H1 (cell line): Measurements from ENCODE around the gene PHLPP1. TPM values are rescaled to one million over a fixed set of nuclear protein-coding genes. Genes with fewer than 3 reads are reported as not detected.

Experiments
- RBBP5 ChIP-seq: IDR thresholded peaks from 2 replicates; pipeline ENCODE4 v1.7.1; 2012; ENCODE audit warnings: low read depth, mild to moderate bottlenecking, inconsistent platforms, low read length, moderate library complexity, borderline replicate concordance
- SIRT6 ChIP-seq: IDR thresholded peaks from one replicate; pipeline ENCODE4 v1.7.1; 2012; ENCODE audit warnings: low read length, inconsistent platforms
- SP4 ChIP-seq: IDR thresholded peaks from 2 replicates; pipeline ENCODE4 v1.6.1; 2012; ENCODE audit warnings: low read length, inconsistent platforms
- polyA plus RNA-seq, 7 experiments: library from polyadenylated mRNA; depleted of rRNA in 3 of 7; stranded (reverse) in 5 of 7; unstranded in 2 of 7; fragments of >200 nt in 5 of 7; fragments of 200-250 nt in 2 of 7; gene quantifications; 1 replicate in 5 of 7; 2 replicates in 1 of 7; 4 replicates in 1 of 7; pipeline versions ENCODE4 v1.2.1 to v1.2.3, GENCODE V29; 2011 to 2013; ENCODE audit warnings: missing spikeins in 2 of 7, mixed read lengths in 2 of 7
- total RNA-seq: library from RNA; stranded (reverse); fragmentation: NEBNext Ultra II Directional; extraction: Animal tissue kit (Norgen Biotek cat#: 25700); gene quantifications from 2 replicates; pipeline ENCODE4 v1.2.1, GENCODE V29; 2021

The PHLPP1 gene
- total and polyA plus RNA-seq, 2 of the 8 experiments (the other 6 are each of a cell fraction or from before 2014, with no cell fraction given) = 28.0 to 66.3 TPM

- TF ChIP-seq RBBP5 (no peak), SIRT6 (no peak), SP4 (no peak)
- TF ChIP-seq, all 59 proteins: peak for 0
These were observed 281.2 kb downstream of the PHLPP1 start (continued) for GRCh38 chr18:62996566-62996965.
